ENCODE data around the gene RPL22L1. TPM values are rescaled to one million over a fixed set of nuclear protein-coding genes. Genes with fewer than 3 reads are reported as not detected.
A peak's percentile ranks its signal among the peaks of the same experiment; 100 is the strongest.

Gene RPL22L1
- total RNA-seq, 4 donors from 2014 or later: 6.0 to 48.3 (median 26.7) TPM

GRCh38 chr3:170869239-170869590, 780 bp downstream of the RPL22L1 start:
- H3K27ac ChIP-seq: peak overlapping the region; percentile 84 to 88 (median 86)
- peaks cover 0 to 32% (median 25%) of the 10 kb centered on the region in 4 donors for H3K4me1 ChIP-seq
- TF ChIP-seq EP300 (IDR thresholded peaks at IDR 0.05; ENCODE audit: low read depth): no peak
- TF ChIP-seq POLR2AphosphoS5 (IDR thresholded peaks at IDR 0.05): no peak
- TF ChIP-seq CTCF (IDR thresholded peaks at IDR 0.05): no peak
- TF ChIP-seq POLR2A (IDR thresholded peaks at IDR 0.05): no peak
- intact Hi-C loops (cut with DNase I; ENCODE audit: low total_unique reads) (no loop called here), in situ Hi-C loops (cut with MboI; ENCODE audit: low pct_ligation_motif_present in 1 of 4, low pct_unique_long_range_greater_than_20kb in 1 of 4, low sequenced_read_pairs in 3 of 4) (no loop called here)
- no peaks in the 10 kb centered on the region for H3K27me3 ChIP-seq
- H3K36me3 ChIP-seq: peaks cover 0 to 30% (median 9%) of the 10 kb centered on the region in 4 donors
- peak overlapping the region; percentile 43 to 76 (median 58) for H3K4me3 ChIP-seq
- WGBS, 2 donors (ENCODE audit: low coverage in 1 of 2): 16 to 25% methylated on average over 2 of the region's 2 CpGs
- no peak for DNase-seq
- H3K9me3 ChIP-seq: no peaks in the 10 kb centered on the region

GRCh38 chr3:170868577-170869238, 1.3 kb downstream of the RPL22L1 start:
- no peak for TF ChIP-seq EP300 (IDR thresholded peaks at IDR 0.05; ENCODE audit: low read depth)

GRCh38 chr3:170867143-170867937, 2.7 kb downstream of the RPL22L1 start:
- Histone ChIP-seq H3K27me3 (no peaks in the 10 kb centered on the region), H3K27ac (peak overlapping the region in 1 of 4 donors; percentile 88), H3K4me1 (peaks cover 0 to 32% (median 25%) of the 10 kb centered on the region in 4 donors), H3K4me3 (no peak overlapping the region), H3K9me3 (no peaks in the 10 kb centered on the region), H3K36me3 (peaks cover 0 to 30% (median 9%) of the 10 kb centered on the region in 4 donors)
- in situ Hi-C loops (cut with MboI; ENCODE audit: low pct_ligation_motif_present in 1 of 4, low pct_unique_long_range_greater_than_20kb in 1 of 4, low sequenced_read_pairs in 3 of 4): no loop called here
- intact Hi-C loops (cut with DNase I; ENCODE audit: low total_unique reads): no loop called here
- WGBS, 2 donors (ENCODE audit: low coverage in 1 of 2): 30 to 60% methylated on average over 1 of the region's 1 CpG
- no peak for TF ChIP-seq POLR2A (IDR thresholded peaks at IDR 0.05)
- DNase-seq: no peak

More at GRCh38 chr3:170868577-170869238, 1.3 kb downstream of the RPL22L1 start:
- Histone ChIP-seq H3K27ac (peak overlapping the region; percentile 84 to 88 (median 86)), H3K36me3 (peaks cover 0 to 30% (median 9%) of the 10 kb centered on the region in 4 donors), H3K9me3 (no peaks in the 10 kb centered on the region), H3K4me3 (peak overlapping the region in 3 of 4 donors; percentile 43 to 76 (median 63)), H3K27me3 (no peaks in the 10 kb centered on the region), H3K4me1 (peaks cover 0 to 32% (median 25%) of the 10 kb centered on the region in 4 donors)
- no peak for DNase-seq
- intact Hi-C loops (cut with DNase I; ENCODE audit: low total_unique reads): no loop called here
- 44 to 77% methylated on average over 9 of the region's 9 CpGs for WGBS, 2 donors (ENCODE audit: low coverage in 1 of 2)
- in situ Hi-C loops (cut with MboI; ENCODE audit: low pct_ligation_motif_present in 1 of 4, low pct_unique_long_range_greater_than_20kb in 1 of 4, low sequenced_read_pairs in 3 of 4): no loop called here

GRCh38 chr3:170866499-170866898, 3.5 kb downstream of the RPL22L1 start:
- H3K36me3 ChIP-seq: peaks cover 0 to 30% (median 9%) of the 10 kb centered on the region in 4 donors
- intact Hi-C loops (cut with DNase I; ENCODE audit: low total_unique reads): no loop called here
- no peak for TF ChIP-seq POLR2A (IDR thresholded peaks at IDR 0.05)
- TF ChIP-seq POLR2AphosphoS5 (IDR thresholded peaks at IDR 0.05): no peak
- TF ChIP-seq CTCF (IDR thresholded peaks at IDR 0.05): no peak
- no peak for TF ChIP-seq EP300 (IDR thresholded peaks at IDR 0.05; ENCODE audit: low read depth)
- H3K27ac ChIP-seq: no peak overlapping the region
- in situ Hi-C loops (cut with MboI; ENCODE audit: low pct_ligation_motif_present in 1 of 4, low pct_unique_long_range_greater_than_20kb in 1 of 4, low sequenced_read_pairs in 3 of 4): no loop called here
- no peak for DNase-seq
- H3K27me3 ChIP-seq: no peaks in the 10 kb centered on the region
- WGBS, 2 donors (ENCODE audit: low coverage in 1 of 2): 73 to 83% methylated on average over 3 of the region's 3 CpGs
- H3K4me3 ChIP-seq: no peak overlapping the region
- peaks cover 0 to 32% (median 25%) of the 10 kb centered on the region in 4 donors for H3K4me1 ChIP-seq
- H3K9me3 ChIP-seq: no peaks in the 10 kb centered on the region
